HG02884 (cell line): ENCODE data around the gene NOXO1.
"Not testable (repeated sequence)": the region's sequence is repeated elsewhere in the genome, so short reads cannot be mapped to it uniquely, and the experiment has no call there.

Experiments used
- ATAC-seq: cut with Tn5 transposase; IDR thresholded peaks from one replicate; pipeline ENCODE4 v1.9.1; 2021; ENCODE audit warnings: mild to moderate bottlenecking, moderate library complexity; ENCODE audit not compliant: unreplicated experiment

Gene NOXO1

GRCh38 chr16:1963806-1964505 is 17.3 kb downstream of the NOXO1 start:
- no peak for ATAC-seq

GRCh38 chr16:1962161-1963153 is 18.8 kb downstream of the NOXO1 start:
- not testable (repeated sequence) for ATAC-seq

- no peak for ATAC-seq
Observed at GRCh38 chr16:1961651-1962067, 19.6 kb downstream of the NOXO1 start.

- ATAC-seq: no peak
Observed at GRCh38 chr16:1960665-1961630, 20.3 kb downstream of the NOXO1 start.

GRCh38 chr16:1959269-1960039 is 21.8 kb downstream of the NOXO1 start, which contains the start of gene NDUFB10:
TSS of gene NDUFB10 (plus strand) at chr16:1959538. CDS start at chr16:1959625, 87 bp downstream.
- ATAC-seq: peak; percentile 62

GRCh38 chr16:1958715-1959268 is 22.5 kb downstream of the NOXO1 start:
- no peak for ATAC-seq

GRCh38 chr16:1958143-1958491 is 23.2 kb downstream of the NOXO1 start:
- not testable (repeated sequence) for ATAC-seq

- ATAC-seq: not testable (repeated sequence)
Observed at GRCh38 chr16:1957434-1958142, 23.7 kb downstream of the NOXO1 start.

- ATAC-seq: no peak
Observed at GRCh38 chr16:1953734-1954133, 27.5 kb downstream of the NOXO1 start.

GRCh38 chr16:1950559-1950958 is 30.7 kb downstream of the NOXO1 start:
- ATAC-seq: no peak

GRCh38 chr16:1950047-1950446 is 31.2 kb downstream of the NOXO1 start:
- ATAC-seq: no peak

- no peak for ATAC-seq
Observed at GRCh38 chr16:1949507-1949906, 31.8 kb downstream of the NOXO1 start.

GRCh38 chr16:1947369-1947670 is 33.9 kb downstream of the NOXO1 start:
- no peak for ATAC-seq

- ATAC-seq: no peak
Observed at GRCh38 chr16:1946495-1947368, 34.5 kb downstream of the NOXO1 start.

- no peak for ATAC-seq
Observed at GRCh38 chr16:1945559-1946391, 35.5 kb downstream of the NOXO1 start.

- no peak for ATAC-seq
Observed at GRCh38 chr16:1944612-1945199, 36.6 kb downstream of the NOXO1 start.
